Loucy (cell line): ENCODE measurements around the gene TSPAN17.

ENCODE experiments used
- CTCF ChIP-seq: fragments of 200-600 bp; sonication (generic); conservative IDR thresholded peaks from 2 replicates; pipeline ENCODE4 v1.5.1; 2014; ENCODE audit warnings: mild to moderate bottlenecking, antibody characterized with exemption, low read length
- EZH2phosphoT487 ChIP-seq: fragments of 200-600 bp; IDR thresholded peaks from 2 replicates; pipeline ENCODE4 v1.6.1; 2018; ENCODE audit warnings: antibody characterized with exemption, mild to moderate bottlenecking, moderate library complexity, borderline replicate concordance

- TF ChIP-seq CTCF (no peak), EZH2phosphoT487 (no peak)
Observed at GRCh38 chr5:176619569-176620332, 27.5 kb upstream of the TSPAN17 start.
